H54 (cell line): ENCODE results near the gene CLPTM1L.

ENCODE experiments used
- DNase-seq: peaks from one replicate; pipeline ENCODE4 v3.0.0; 2011; ENCODE audit warnings: low spot score, mixed read lengths; ENCODE audit not compliant: insufficient read length
- FAIRE-seq: peaks from 3 replicates; lab custom pipeline; 2011; peaks lifted over from hg19 to GRCh38; lab: Jason Lieb, UNC
- POLR2A ChIP-seq: IDR thresholded peaks from 2 replicates; pipeline ENCODE4 v1.6.1; 2011; ENCODE audit warnings: low read depth, mild to moderate bottlenecking, low read length

Gene CLPTM1L

GRCh38 chr5:1359713-1360112, 14.8 kb upstream of the CLPTM1L start:
- no peak for DNase-seq
- FAIRE-seq = no peak
- TF ChIP-seq POLR2A = no peak

GRCh38 chr5:1359031-1359645, 14.2 kb upstream of the CLPTM1L start:
- no peak for FAIRE-seq
- DNase-seq = no peak

DNA sequence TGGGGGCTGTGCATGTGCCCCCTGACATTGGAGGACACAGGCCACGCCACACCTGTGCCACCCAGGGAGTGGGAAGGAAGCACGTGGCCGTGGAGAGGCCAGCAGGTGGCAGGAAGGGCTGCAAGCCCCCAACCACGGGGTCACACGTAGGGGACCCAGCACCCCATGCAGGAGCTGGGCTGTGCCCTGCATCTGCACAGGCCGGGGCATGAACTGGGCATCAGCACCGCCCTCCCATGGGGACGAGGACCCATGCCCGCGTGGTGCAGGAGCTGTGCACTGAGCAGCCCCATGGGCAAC, 13.8 kb upstream of the CLPTM1L start:
- no peak for TF ChIP-seq POLR2A
- DNase-seq (no peak), FAIRE-seq (no peak)

More at GRCh38 chr5:1359031-1359645, 14.2 kb upstream of the CLPTM1L start:
- TF ChIP-seq POLR2A = no peak

GRCh38 chr5:1357946-1358725, 13.2 kb upstream of the CLPTM1L start:
- no peak for TF ChIP-seq POLR2A
- FAIRE-seq (no peak), DNase-seq (no peak)

- no peak for FAIRE-seq
- DNase-seq = no peak
- no peak for TF ChIP-seq POLR2A
Observed at GRCh38 chr5:1356873-1357787, 12.2 kb upstream of the CLPTM1L start.

DNA sequence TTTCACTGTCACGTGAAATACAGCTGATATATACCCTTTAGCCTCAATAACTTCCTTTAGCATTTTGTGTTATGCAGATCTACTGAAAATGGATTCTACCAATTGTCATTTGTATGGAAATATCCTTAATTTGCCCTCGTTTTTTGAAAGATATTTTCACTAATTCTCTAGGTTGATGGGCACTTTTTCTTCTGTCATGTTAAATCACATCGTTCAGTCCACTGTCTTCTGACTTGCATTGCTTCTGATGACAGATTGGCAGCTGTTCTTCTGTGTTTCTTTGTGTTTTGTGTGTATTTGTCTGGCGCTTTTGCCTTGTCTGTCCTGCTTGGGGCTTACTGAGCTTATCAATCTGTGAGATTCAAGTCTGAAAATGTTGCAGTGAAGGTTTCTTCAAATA, 9.7 kb upstream of the CLPTM1L start:
- DNase-seq (no peak), FAIRE-seq (no peak)
- TF ChIP-seq POLR2A = no peak

DNA sequence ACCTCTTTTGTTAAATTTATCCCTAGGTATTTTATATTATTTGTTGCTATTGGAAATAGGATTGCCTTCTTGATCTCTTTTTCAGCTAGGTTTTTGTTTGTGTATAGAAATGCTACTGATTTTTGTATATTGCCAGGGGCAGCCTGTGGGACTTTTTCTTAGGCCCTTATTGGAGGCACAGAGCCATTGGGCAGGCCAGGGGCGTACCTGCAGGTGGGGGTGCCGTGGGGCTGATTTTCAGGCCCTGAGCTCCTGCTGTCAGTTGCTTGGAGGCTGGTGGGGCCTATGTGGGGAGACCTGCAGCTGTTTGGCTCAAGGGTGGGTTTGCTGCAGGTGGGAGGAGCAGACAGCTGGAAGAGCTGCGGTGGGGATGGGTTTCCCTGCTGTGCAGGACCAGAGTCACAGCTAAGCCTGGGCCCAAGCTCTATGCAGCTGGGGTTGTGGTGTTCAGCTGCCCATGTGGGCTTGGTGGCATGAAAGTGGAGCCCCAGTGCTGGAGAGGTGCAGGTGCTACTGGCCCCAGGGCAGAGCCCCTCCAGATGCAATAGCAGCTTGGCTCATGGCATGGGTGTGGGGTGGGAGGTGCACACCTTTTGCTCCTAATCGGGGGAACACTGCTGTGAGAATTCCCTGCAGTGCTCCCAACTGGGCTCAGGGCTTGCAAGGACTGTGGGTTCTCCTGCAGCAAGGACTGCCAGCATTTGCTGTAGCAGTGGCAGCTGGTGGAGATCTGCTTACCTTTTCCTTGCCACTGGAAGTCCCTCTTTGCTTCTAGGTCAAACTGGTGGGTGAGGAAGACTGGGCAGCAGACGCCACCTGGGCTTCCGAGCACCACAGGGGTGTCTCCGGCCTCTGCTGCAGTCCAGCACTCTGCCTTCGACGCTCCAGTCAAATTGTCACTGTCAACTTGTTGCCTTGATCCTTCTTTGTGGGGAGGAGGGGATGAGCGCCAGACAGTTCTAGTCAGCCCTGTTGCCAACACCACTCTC, 7.6 kb upstream of the CLPTM1L start:
- no peak for TF ChIP-seq POLR2A
- no peak for FAIRE-seq
- DNase-seq = no peak

GRCh38 chr5:1351156-1351555, 6.3 kb upstream of the CLPTM1L start:
- DNase-seq = no peak
- TF ChIP-seq POLR2A = no peak
- FAIRE-seq = no peak

GRCh38 chr5:1349246-1349645, 4.3 kb upstream of the CLPTM1L start:
- FAIRE-seq = no peak
- no peak for TF ChIP-seq POLR2A
- DNase-seq = no peak

GRCh38 chr5:1348986-1349245, 4.0 kb upstream of the CLPTM1L start:
- FAIRE-seq (no peak), DNase-seq (no peak)
- no peak for TF ChIP-seq POLR2A

DNA sequence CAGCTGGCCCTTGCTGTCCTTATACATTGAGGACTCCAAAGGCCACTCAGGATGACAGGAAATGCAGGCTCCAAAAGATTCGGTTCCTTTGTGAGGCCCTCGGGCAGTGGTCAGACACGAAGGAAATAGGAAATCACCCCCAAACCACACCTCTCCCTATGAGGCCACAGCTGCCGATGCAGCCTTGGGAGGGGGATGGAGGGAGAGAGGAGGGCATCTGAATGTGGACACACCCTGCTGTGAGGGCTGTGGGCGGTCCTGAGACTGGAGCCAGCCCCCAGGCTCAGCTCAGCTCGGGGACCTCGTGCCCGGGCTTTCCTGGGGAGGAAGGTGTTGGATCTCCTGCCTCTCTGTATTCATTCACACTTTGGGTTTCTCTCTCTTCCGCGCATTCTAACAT, 2.7 kb upstream of the CLPTM1L start:
- FAIRE-seq (no peak), DNase-seq (no peak)
- no peak for TF ChIP-seq POLR2A

- DNase-seq = no peak
- FAIRE-seq = no peak
- no peak for TF ChIP-seq POLR2A
Observed at GRCh38 chr5:1346627-1347440, 1.9 kb upstream of the CLPTM1L start.
